Caco-2 (cell line): ENCODE data around the gene TSSK2. TPM values are rescaled to one million over a fixed set of nuclear protein-coding genes. Genes with fewer than 3 reads are reported as not detected.

Experiments
- BruUV-seq: library from RNA; stranded (reverse); fragments of 400-500 nt; replicated peaks from 2 replicates; lab custom pipeline; 2021; lab: Mats Ljungman, UMichigan
- CTCF ChIA-PET: fragments of 300-600 bp; sonication (Branson Sonifier 250); formaldehyde crosslinking; loops from one replicate; lab custom pipeline; 2022; ENCODE audit warnings: antibody characterized with exemption; lab: Charles Lee
- POLR2A ChIA-PET: fragments of 300-600 bp; sonication (Branson Sonifier 250); formaldehyde crosslinking; loops from one replicate; lab custom pipeline; 2022; ENCODE audit warnings: antibody characterized with exemption; lab: Charles Lee
- DNase-seq, 2 experiments: peaks; one replicate each; pipeline versions ENCODE4 v3.0.0 to v3.0.0-alpha.2; 2020 to 2022
- H3K27me3 ChIP-seq: replicated peaks from 2 replicates; pipeline ENCODE4 v1.6.0; 2011; ENCODE audit warnings: low read length; ENCODE audit not compliant: control insufficient read depth, insufficient read depth
- H3K36me3 ChIP-seq: 2 replicates; pipeline ENCODE4 v1.5.1; 2011; ENCODE audit warnings: low read length; ENCODE audit not compliant: control insufficient read depth, insufficient read depth
- H3K4me1 ChIP-seq: fragments of 250-450 bp; sonication (Bioruptor Pico); 2 replicates; pipeline ENCODE4 v1.5.1; 2020; ENCODE audit warnings: mild to moderate bottlenecking
- H3K4me3 ChIP-seq: 2 replicates; pipeline ENCODE4 v1.5.1; 2011; ENCODE audit warnings: low read depth, mild to moderate bottlenecking, control low read depth, low read length
- H3K9me3 ChIP-seq: fragments of 250-450 bp; sonication (Bioruptor Pico); 2 replicates; pipeline ENCODE4 v1.5.1; 2020; ENCODE audit warnings: mild to moderate bottlenecking, moderate library complexity
- H3K27ac Mint-ChIP-seq: one replicate; pipeline ENCODE4 v1.8.0; 2022; ENCODE audit warnings: mixed read lengths; ENCODE audit not compliant: unreplicated experiment
- H3K27me3 Mint-ChIP-seq: one replicate; pipeline ENCODE4 v1.8.0; 2022; ENCODE audit warnings: mixed read lengths; ENCODE audit not compliant: insufficient read depth, unreplicated experiment
- H3K36me3 Mint-ChIP-seq: one replicate; pipeline ENCODE4 v1.8.0; 2022; ENCODE audit warnings: mild to moderate bottlenecking, mixed read lengths; ENCODE audit not compliant: insufficient read depth, unreplicated experiment
- H3K4me1 Mint-ChIP-seq: one replicate; pipeline ENCODE4 v1.8.0; 2022; ENCODE audit warnings: low read depth, mixed read lengths; ENCODE audit not compliant: unreplicated experiment
- H3K4me3 Mint-ChIP-seq: one replicate; pipeline ENCODE4 v1.8.0; 2022; ENCODE audit warnings: mild to moderate bottlenecking, moderate library complexity, mixed read lengths; ENCODE audit not compliant: unreplicated experiment
- H3K9me3 Mint-ChIP-seq: one replicate; pipeline ENCODE4 v1.8.0; 2022; ENCODE audit warnings: mixed read lengths; ENCODE audit not compliant: unreplicated experiment
- CTCF ChIP-seq, 2 experiments: fragments of 200-600 bp in 1 of 2; IDR thresholded peaks; 1 replicate in 1 of 2; 2 replicates in 1 of 2; pipeline versions ENCODE4 v1.5.1 to v1.8.0; 2011 to 2022; ENCODE audit warnings: antibody characterized with exemption in 1 of 2, control low read depth in 1 of 2, inconsistent platforms in 1 of 2, low read depth in 1 of 2, low read length in 1 of 2, mild to moderate bottlenecking in 1 of 2, moderate library complexity in 1 of 2; ENCODE audit not compliant: insufficient read depth in 1 of 2, severe bottlenecking in 1 of 2, unreplicated experiment in 1 of 2
- intact Hi-C: fragments of 100-400 bp; cut with micrococcal nuclease; formaldehyde crosslinking; loops from one replicate; pipeline ENCODE4 v1.10.0; 2022; ENCODE audit not compliant: unreplicated experiment
- total RNA-seq: library from RNA; stranded (reverse); gene quantifications from 2 replicates; pipeline ENCODE4 v1.2.3, GENCODE V29; 2022

TSSK2 gene
- total RNA-seq, 1 experiment from 2014 or later, result not detected

DNA sequence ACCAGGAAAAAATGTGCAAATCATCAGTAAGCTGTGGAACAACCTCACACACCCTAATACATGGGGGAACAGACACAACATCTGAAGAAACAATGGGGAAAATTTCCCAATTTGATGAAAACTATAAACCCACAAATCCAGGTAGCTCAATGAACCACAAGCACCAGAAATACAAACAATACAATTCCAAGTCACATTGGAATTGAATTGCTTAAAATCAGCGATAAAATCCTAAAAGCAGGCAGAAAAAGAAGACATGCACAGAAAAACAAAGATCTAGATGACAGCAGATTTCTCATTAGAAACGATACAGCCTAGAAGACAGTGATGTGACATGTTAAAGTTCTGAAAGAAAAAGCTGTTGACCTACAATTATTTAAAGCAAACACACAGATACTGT is 40.9 kb upstream of the TSSK2 start:
- intact Hi-C loops, result no loop called here
- no peaks in the 10 kb centered on the region for H3K4me1 ChIP-seq
- H3K9me3 ChIP-seq, result no peaks in the 10 kb centered on the region
- peaks cover 4% of the 10 kb centered on the region for H3K36me3 ChIP-seq
- H3K4me3 Mint-ChIP-seq, result no peak overlapping the region
- H3K27me3 ChIP-seq, result no peaks in the 10 kb centered on the region
- no TSS peak for BruUV-seq
- H3K9me3 Mint-ChIP-seq, result no peaks in the 10 kb centered on the region
- H3K27ac Mint-ChIP-seq, result no peak overlapping the region
- no peak overlapping the region for H3K4me3 ChIP-seq
- no peak for DNase-seq
- ChIA-PET POLR2A (no interaction called here), CTCF (interaction anchor here (1.1 kb wide), 1 partner anchor 9 kb away, joined by 3 read pairs; no protein-coding TSS in a partner anchor)
- no peak for TF ChIP-seq CTCF (IDR thresholded peaks at IDR 0.05; ENCODE audit: insufficient read depth in 1 of 2, low read depth in 1 of 2, low read length in 1 of 2, severe bottlenecking in 1 of 2, unreplicated experiment in 1 of 2)
- H3K27me3 Mint-ChIP-seq, result no peaks in the 10 kb centered on the region
- no peaks in the 10 kb centered on the region for H3K4me1 Mint-ChIP-seq
- H3K36me3 Mint-ChIP-seq, result peaks cover 33% of the 10 kb centered on the region

GRCh38 chr22:19090586-19091127 is 40.5 kb upstream of the TSSK2 start:
- Mint-ChIP-seq H3K27ac (no peak overlapping the region), H3K27me3 (no peaks in the 10 kb centered on the region), H3K4me1 (no peaks in the 10 kb centered on the region), H3K9me3 (no peaks in the 10 kb centered on the region), H3K36me3 (peaks cover 30% of the 10 kb centered on the region), H3K4me3 (no peak overlapping the region)
- Histone ChIP-seq H3K27me3 (no peaks in the 10 kb centered on the region), H3K9me3 (no peaks in the 10 kb centered on the region), H3K4me3 (no peak overlapping the region), H3K4me1 (no peaks in the 10 kb centered on the region), H3K36me3 (peaks cover 4% of the 10 kb centered on the region; the same call in 1 of the 2 replicates)
- POLR2A ChIA-PET, result no interaction called here
- intact Hi-C loops, result no loop called here
- no peak for TF ChIP-seq CTCF (IDR thresholded peaks at IDR 0.05; ENCODE audit: insufficient read depth in 1 of 2, low read depth in 1 of 2, low read length in 1 of 2, severe bottlenecking in 1 of 2, unreplicated experiment in 1 of 2)
- no TSS peak for BruUV-seq
- no peak for DNase-seq
- CTCF ChIA-PET, result interaction anchor here (1.1 kb wide), 1 partner anchor 8 kb away, joined by 3 read pairs; no protein-coding TSS in a partner anchor

- Histone ChIP-seq H3K4me3 (no peak overlapping the region), H3K27me3 (no peaks in the 10 kb centered on the region), H3K4me1 (no peaks in the 10 kb centered on the region), H3K36me3 (peaks cover 4% of the 10 kb centered on the region; the same call in 1 of the 2 replicates), H3K9me3 (no peaks in the 10 kb centered on the region)
- ChIA-PET POLR2A (no interaction called here), CTCF (no interaction called here)
- no peak overlapping the region for H3K27ac Mint-ChIP-seq
- peaks cover 28% of the 10 kb centered on the region for H3K36me3 Mint-ChIP-seq
- no peaks in the 10 kb centered on the region for H3K4me1 Mint-ChIP-seq
- DNase-seq, result no peak
- no TSS peak for BruUV-seq
- no peak for TF ChIP-seq CTCF (IDR thresholded peaks at IDR 0.05; ENCODE audit: insufficient read depth in 1 of 2, low read depth in 1 of 2, low read length in 1 of 2, severe bottlenecking in 1 of 2, unreplicated experiment in 1 of 2)
- intact Hi-C loops, result no loop called here
- no peaks in the 10 kb centered on the region for H3K27me3 Mint-ChIP-seq
- no peak overlapping the region for H3K4me3 Mint-ChIP-seq
- H3K9me3 Mint-ChIP-seq, result no peaks in the 10 kb centered on the region
These were observed 38.4 kb upstream of the TSSK2 start for GRCh38 chr22:19092725-19093124.
